ENCODE measurements around the gene VSTM4. TPM values are rescaled to one million over a fixed set of nuclear protein-coding genes. Genes with fewer than 3 reads are reported as not detected.

VSTM4 gene
- total and polyA plus RNA-seq, 11 donors: 5.6 to 22.1 (median 15.8) TPM

DNA sequence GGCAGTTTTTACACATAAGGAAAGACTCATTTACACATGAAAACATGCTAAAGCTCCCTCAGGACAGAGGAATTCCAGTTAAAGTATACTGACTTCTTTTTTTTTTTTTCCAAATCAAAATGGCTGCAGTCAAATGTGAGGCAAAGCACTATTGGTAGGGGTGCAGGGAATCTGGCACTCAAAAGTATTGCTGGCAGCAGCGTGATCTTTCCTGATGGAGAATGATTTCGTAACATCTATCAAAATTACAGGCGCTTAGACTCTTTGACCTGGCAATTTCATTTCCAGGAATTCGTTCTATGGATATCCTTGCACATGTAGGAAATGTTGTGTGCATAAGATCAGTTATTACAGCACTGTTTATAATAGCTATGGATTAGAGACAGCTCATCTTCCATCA, 65.7 kb downstream of the VSTM4 start:
- TF ChIP-seq, protein P1, sequence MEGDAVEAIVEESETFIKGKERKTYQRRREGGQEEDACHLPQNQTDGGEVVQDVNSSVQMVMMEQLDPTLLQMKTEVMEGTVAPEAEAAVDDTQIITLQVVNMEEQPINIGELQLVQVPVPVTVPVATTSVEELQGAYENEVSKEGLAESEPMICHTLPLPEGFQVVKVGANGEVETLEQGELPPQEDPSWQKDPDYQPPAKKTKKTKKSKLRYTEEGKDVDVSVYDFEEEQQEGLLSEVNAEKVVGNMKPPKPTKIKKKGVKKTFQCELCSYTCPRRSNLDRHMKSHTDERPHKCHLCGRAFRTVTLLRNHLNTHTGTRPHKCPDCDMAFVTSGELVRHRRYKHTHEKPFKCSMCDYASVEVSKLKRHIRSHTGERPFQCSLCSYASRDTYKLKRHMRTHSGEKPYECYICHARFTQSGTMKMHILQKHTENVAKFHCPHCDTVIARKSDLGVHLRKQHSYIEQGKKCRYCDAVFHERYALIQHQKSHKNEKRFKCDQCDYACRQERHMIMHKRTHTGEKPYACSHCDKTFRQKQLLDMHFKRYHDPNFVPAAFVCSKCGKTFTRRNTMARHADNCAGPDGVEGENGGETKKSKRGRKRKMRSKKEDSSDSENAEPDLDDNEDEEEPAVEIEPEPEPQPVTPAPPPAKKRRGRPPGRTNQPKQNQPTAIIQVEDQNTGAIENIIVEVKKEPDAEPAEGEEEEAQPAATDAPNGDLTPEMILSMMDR (IDR thresholded peaks at IDR 0.05): no peak
- TF ChIP-seq POLR2A (IDR thresholded peaks at IDR 0.05): no peak
- ATAC-seq (no peak), DNase-seq (no peak)
- H3K4me3 ChIP-seq: no peak overlapping the region
- intact Hi-C loops (cut with DNase I): loop anchor here in 4 of 10 donors (5.0 to 10.0 kb wide), 3 partner anchors 37 to 65 kb away; partner anchors contain the start of gene VSTM4 (in 1 of the 4)
- H3K27me3 ChIP-seq: no peaks in the 10 kb centered on the region
- no peaks in the 10 kb centered on the region for H3K9me3 ChIP-seq
- WGBS, 4 donors: 86 to 87% (median 86%) methylated on average over 4 of the region's 4 CpGs
- H3K4me1 ChIP-seq: peaks cover 0 to 25% (median 13%) of the 10 kb centered on the region in 12 donors
- H3K27ac ChIP-seq: no peak overlapping the region
- H3K36me3 ChIP-seq: peaks cover 0 to 44% (median 22%) of the 10 kb centered on the region in 9 donors

DNA sequence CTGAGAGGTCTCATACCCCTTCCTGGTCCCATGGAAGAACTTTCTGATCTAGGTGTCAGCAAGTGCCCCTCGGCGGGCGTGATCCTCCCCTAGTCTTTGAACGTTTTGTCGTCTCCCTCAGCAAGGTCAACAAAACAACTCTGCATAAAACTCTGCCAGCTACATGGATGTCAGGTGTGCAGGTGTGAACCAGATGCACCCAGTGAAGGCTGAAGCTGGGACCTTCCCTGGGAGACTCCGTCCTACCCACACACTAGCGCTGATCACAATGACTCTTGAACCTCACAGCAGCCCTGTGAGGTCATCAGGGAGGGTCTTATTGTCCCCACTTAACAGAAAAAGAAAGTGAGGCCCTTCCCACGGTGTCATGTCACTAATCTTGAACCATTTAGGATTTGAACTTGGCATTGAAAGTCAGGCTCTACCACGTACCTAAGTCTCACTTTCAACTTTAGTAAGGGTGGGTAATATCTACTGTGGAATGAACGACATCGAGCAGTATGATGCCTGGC, 68.1 kb downstream of the VSTM4 start:
- peaks cover 0 to 61% (median 22%) of the 10 kb centered on the region in 9 donors for H3K36me3 ChIP-seq
- H3K27ac ChIP-seq: no peak overlapping the region
- no peaks in the 10 kb centered on the region for H3K27me3 ChIP-seq
- WGBS, 4 donors: 93 to 95% (median 94%) methylated on average over 11 of the region's 11 CpGs
- ATAC-seq (peak in 1 of 4 donors; percentile 15), DNase-seq (no peak)
- intact Hi-C loops (cut with DNase I): loop anchor here in 1 of 10 donors (5.0 kb wide), 1 partner anchor 35 kb away; no protein-coding TSS in a partner anchor
- peaks cover 0 to 5% (median 0%) of the 10 kb centered on the region in 12 donors for H3K4me1 ChIP-seq
- no peaks in the 10 kb centered on the region for H3K9me3 ChIP-seq
- no peak overlapping the region for H3K4me3 ChIP-seq
- TF ChIP-seq POLR2A (IDR thresholded peaks at IDR 0.05): no peak
- TF ChIP-seq, protein P1 (IDR thresholded peaks at IDR 0.05): no peak

DNA sequence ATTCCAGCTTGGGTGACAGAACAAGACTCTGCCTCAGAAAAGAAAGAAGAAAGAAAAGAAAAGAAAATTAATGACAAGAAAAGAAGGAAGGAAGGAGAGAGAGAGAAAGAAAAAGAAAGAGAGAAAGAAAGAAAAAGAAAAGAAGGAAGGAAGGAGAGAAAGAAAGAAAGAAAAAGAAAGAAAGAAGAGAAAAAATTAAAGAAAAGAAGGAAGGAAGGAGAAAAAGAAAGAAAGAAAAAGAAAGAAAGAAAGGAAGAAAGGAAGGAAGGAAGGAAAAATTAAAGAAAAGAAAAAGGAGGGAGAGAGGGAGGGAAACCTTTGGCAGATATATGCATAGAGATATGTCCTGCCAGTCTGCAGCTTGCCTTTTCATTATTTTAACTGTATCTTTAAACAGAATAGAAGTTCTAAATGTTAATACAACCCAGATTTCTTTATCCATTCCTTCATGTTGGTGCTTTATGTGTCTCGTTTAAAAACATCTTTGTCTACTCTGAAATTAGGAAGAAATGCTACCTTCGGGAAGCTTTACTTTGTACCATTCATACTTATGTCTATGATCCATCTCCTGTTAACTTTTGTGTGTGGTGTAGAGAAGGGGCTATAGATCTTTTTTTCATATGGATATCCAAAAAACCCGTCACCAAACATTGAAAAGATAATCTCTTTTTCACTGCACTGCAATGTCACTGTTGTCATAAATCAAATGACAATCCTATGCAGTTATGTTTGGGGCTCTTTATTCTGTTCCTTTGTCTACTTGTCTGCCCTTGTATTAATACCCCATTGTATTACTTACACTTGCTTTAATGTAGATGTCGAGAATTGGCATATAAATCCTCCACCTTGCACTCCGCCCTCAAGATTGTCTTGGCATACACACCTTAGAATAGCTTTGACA, 70.8 kb downstream of the VSTM4 start:
- intact Hi-C loops (cut with DNase I): loop anchor here in 1 of 10 donors (5.0 kb wide), 1 partner anchor 32 kb away; no protein-coding TSS in a partner anchor
- DNase-seq (no peak), ATAC-seq (no peak)
- H3K4me1 ChIP-seq: no peaks in the 10 kb centered on the region
- H3K9me3 ChIP-seq: no peaks in the 10 kb centered on the region
- peaks cover 0 to 69% (median 22%) of the 10 kb centered on the region in 9 donors for H3K36me3 ChIP-seq
- 84 to 90% (median 87%) methylated on average over 5 of the region's 5 CpGs for WGBS, 4 donors
- TF ChIP-seq POLR2A (IDR thresholded peaks at IDR 0.05): no peak
- TF ChIP-seq, protein P1 (IDR thresholded peaks at IDR 0.05): no peak
- no peak overlapping the region for H3K4me3 ChIP-seq
- no peaks in the 10 kb centered on the region for H3K27me3 ChIP-seq
- H3K27ac ChIP-seq: no peak overlapping the region

DNA sequence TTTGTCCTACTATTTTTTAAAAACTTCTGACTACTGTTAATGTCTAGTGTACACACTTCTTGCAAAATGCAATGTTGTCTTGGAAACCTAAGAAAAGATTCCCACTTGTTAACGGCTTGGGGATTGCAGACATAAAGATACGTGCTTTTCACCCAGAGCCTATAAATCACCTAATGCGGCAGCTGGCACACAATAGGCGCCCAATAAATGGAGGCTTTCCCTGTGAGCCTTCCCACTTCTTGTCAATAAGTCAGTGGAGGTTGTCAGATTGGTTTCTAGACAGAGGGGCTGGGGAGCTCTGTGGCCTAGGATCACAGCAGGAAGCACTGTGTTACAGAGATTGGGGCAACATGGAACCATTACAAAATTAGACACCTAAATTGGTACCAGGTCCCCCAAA, 74.7 kb downstream of the VSTM4 start:
- no peaks in the 10 kb centered on the region for H3K4me1 ChIP-seq
- no peak for ATAC-seq
- H3K27me3 ChIP-seq: no peaks in the 10 kb centered on the region
- TF ChIP-seq, protein P1 (IDR thresholded peaks at IDR 0.05): no peak
- no peak for TF ChIP-seq POLR2A (IDR thresholded peaks at IDR 0.05)
- H3K9me3 ChIP-seq: no peaks in the 10 kb centered on the region
- no peak for DNase-seq
- intact Hi-C loops (cut with DNase I): no loop called here
- WGBS, 4 donors: 95 to 98% (median 96%) methylated on average over 4 of the region's 4 CpGs
- H3K4me3 ChIP-seq: no peak overlapping the region
- no peak overlapping the region for H3K27ac ChIP-seq
- H3K36me3 ChIP-seq: peaks cover 0 to 46% (median 12%) of the 10 kb centered on the region in 9 donors

Measured in heart left ventricle (tissue), 16 donors.